Muscle of leg (tissue), 11 donors: ENCODE data around the gene FBXO31. TPM values are rescaled to one million over a fixed set of nuclear protein-coding genes. Genes with fewer than 3 reads are reported as not detected.

Experiments
- DNase-seq: peaks from one replicate; pipeline ENCODE4 v3.0.0; 2013
- H3K27ac ChIP-seq: one replicate; pipeline ENCODE4 v1.5.1; 2013; ENCODE audit warnings: mild to moderate bottlenecking, low read length, control low read depth
- H3K27me3 ChIP-seq: one replicate; pipeline ENCODE4 v1.6.1; 2013; ENCODE audit warnings: low read length; ENCODE audit not compliant: control insufficient read depth, insufficient read depth
- H3K36me3 ChIP-seq: one replicate; pipeline ENCODE4 v1.6.1; 2013; ENCODE audit warnings: low read length; ENCODE audit not compliant: control insufficient read depth, insufficient read depth
- H3K4me1 ChIP-seq: one replicate; pipeline ENCODE4 v1.6.1; 2013; ENCODE audit warnings: low read length; ENCODE audit not compliant: control insufficient read depth, insufficient read depth
- H3K4me3 ChIP-seq: one replicate; pipeline ENCODE4 v1.5.1; 2013; ENCODE audit warnings: low read length, control low read depth
- H3K9me3 ChIP-seq: replicated peaks from 2 replicates; pipeline ENCODE4 v1.6.1; 2013; ENCODE audit warnings: low read depth, low read length; ENCODE audit not compliant: control insufficient read depth
- WGBS: methylation state at CpG from one replicate; pipeline ENCODE4 v1.1.5; 2013; ENCODE audit warnings: missing lambda C conversion rate; ENCODE audit not compliant: insufficient coverage; 5-methylcytosine and 5-hydroxymethylcytosine counted together
- polyA plus RNA-seq, 8 donors: library from polyadenylated mRNA; unstranded; fragments of 120-200 nt; gene quantifications; one replicate each; pipeline versions ENCODE4 v1.2.1 to v1.2.3, GENCODE V29; 2013; ENCODE audit warnings: inconsistent platforms in 1 of 8, low replicate concordance in 1 of 8; ENCODE audit not compliant: insufficient read length in 8 of 8, insufficient read depth in 1 of 8
- total RNA-seq: library from RNA; stranded (reverse); fragments of 120-200 nt; gene quantifications from one replicate; pipeline ENCODE4 v1.2.4, GENCODE V29; 2013

The FBXO31 gene
- total and polyA plus RNA-seq, 9 donors = 19.4 to 32.0 (median 27.0) TPM

DNA sequence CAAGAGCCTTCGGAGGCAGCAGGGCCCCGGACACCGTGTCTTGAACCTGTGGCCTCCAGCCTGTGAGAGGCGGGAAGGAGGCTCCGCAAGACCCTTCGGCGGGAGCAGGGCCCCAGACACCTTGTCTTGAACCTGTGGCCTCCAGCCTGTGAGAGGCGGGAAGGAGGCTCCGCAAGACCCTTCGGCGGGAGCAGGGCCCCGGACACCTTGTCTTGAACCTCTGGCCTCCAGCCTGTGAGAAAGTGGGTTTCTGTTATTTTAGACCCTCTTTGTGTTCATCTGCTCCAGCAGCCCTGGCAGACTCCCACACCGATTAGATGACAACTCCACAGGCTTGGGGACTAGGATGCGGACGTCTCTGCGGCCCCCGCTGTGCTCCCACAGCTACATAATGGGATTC, 30.0 kb downstream of the FBXO31 start:
- H3K4me1 ChIP-seq = peaks cover 10% of the 10 kb centered on the region
- no peaks in the 10 kb centered on the region for H3K27me3 ChIP-seq
- no peak overlapping the region for H3K4me3 ChIP-seq
- H3K27ac ChIP-seq = no peak overlapping the region
- H3K9me3 ChIP-seq = no peaks in the 10 kb centered on the region
- DNase-seq = no peak
- WGBS = 91% methylated on average over 7 of the region's 17 CpGs
- peaks cover 32% of the 10 kb centered on the region for H3K36me3 ChIP-seq

DNA sequence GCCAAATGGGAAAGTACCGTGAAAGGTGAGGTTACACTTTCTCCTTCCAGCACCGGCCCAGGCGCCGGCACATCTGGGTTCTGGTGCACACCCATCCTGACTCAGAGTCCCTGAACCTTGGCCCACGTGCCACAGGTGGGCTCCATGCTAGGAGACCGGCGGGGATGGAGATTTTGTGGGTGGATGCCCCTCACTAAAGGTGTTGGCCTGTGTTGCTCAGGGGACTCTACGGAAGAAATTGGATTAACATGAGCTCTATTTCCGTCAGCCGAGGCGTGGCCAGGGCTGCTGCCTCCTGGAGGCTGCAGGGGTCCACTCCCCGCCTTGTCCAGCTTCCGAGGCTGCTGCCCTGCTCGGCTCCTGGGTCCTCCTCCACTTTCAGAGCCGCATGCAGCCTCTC, 30.8 kb downstream of the FBXO31 start:
- 92% methylated on average over 12 of the region's 15 CpGs for WGBS
- Histone ChIP-seq H3K27ac (no peak overlapping the region), H3K27me3 (no peaks in the 10 kb centered on the region), H3K4me1 (peaks cover 10% of the 10 kb centered on the region), H3K4me3 (no peak overlapping the region), H3K9me3 (no peaks in the 10 kb centered on the region), H3K36me3 (peaks cover 28% of the 10 kb centered on the region)
- DNase-seq = no peak

DNA sequence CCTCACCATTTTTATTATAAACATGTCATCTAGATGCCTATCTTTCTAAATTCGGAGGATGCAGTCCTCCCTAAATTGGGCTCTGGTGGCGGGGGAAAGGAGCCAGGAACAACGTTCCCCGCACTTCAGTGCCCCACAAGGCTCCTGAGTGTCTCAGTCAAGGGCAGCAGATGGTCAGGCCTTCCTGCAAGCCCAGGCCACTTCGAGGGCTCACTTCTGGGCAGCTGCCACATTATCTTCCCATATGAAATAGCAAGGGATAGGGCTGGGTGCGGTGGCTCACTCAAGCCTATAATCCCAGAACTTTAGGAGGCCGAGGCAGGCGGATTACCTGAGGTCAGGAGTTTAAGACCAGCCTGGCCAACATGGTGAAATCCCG, 32.3 kb downstream of the FBXO31 start:
- 59% methylated on average over 5 of the region's 9 CpGs for WGBS
- no peak overlapping the region for H3K4me3 ChIP-seq
- H3K36me3 ChIP-seq = peaks cover 32% of the 10 kb centered on the region
- no peak overlapping the region for H3K27ac ChIP-seq
- H3K27me3 ChIP-seq = no peaks in the 10 kb centered on the region
- peaks cover 10% of the 10 kb centered on the region for H3K4me1 ChIP-seq
- no peaks in the 10 kb centered on the region for H3K9me3 ChIP-seq
- no peak for DNase-seq

DNA sequence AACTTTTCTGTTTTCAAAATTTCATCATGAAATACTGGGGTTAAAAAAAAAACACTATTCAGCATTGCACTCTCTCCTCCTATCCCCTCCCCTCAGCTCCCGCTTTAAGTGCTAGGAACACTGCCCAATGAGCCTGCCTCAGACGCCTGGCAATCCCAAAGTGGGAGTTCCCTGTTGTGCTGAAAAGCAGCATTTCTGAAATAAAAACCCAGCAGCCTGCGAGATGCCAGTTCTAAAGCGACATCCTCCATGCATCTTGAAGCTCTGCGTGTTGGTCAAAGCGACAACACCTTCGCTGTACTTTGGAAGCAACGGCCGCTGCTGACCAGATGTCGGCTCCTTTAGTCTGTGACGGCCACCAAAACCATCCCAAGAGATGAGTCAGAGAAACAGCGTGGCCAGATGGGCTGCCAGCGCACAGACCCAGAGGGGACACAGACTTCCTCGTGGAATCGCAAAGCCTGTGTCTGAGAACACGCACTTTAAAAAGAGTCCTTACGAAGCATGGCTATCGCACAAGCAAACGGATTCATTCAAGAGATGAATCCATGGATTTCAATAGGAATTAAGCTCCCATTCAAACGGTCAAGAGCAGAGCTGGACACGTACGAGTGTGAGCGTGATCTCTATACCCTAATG, 32.8 kb downstream of the FBXO31 start:
- no peak overlapping the region for H3K27ac ChIP-seq
- peak; percentile 75 for DNase-seq
- H3K9me3 ChIP-seq = no peaks in the 10 kb centered on the region
- peaks cover 10% of the 10 kb centered on the region for H3K4me1 ChIP-seq
- WGBS = 42% methylated on average over 18 of the region's 23 CpGs
- H3K36me3 ChIP-seq = peaks cover 37% of the 10 kb centered on the region
- no peaks in the 10 kb centered on the region for H3K27me3 ChIP-seq
- no peak overlapping the region for H3K4me3 ChIP-seq

GRCh38 chr16:87350031-87350430, 33.5 kb downstream of the FBXO31 start:
- H3K4me3 ChIP-seq = no peak overlapping the region
- DNase-seq = no peak
- H3K27ac ChIP-seq = no peak overlapping the region
- no peaks in the 10 kb centered on the region for H3K27me3 ChIP-seq
- 82% methylated on average over 6 of the region's 8 CpGs for WGBS
- H3K9me3 ChIP-seq = no peaks in the 10 kb centered on the region
- H3K4me1 ChIP-seq = peaks cover 10% of the 10 kb centered on the region
- peaks cover 39% of the 10 kb centered on the region for H3K36me3 ChIP-seq

DNA sequence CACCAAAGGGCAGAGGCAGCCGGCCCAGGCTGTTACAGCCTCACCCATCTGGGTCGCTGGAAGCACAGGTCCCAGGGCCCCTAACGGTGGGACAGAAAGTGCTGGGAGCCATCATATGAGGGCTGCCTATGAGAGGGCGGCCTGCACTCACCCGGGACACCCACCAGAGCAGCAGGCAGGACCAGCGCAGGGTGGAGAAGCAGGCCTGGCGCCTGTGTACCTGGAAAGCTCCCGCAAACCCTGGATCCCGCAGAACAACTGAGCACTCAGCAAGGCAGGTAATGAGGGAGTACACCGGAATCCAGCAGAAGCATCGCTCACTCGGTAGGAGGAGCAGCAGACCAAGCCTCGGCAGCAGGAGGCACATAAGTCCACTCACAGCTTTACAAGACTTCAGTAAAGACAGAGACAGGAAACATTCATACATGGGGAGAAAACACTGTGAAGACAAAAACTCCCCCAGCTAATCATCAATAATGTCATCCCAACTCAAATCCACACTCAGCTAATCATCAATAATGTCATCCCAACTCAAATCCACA, 34.9 kb downstream of the FBXO31 start:
- peaks cover 37% of the 10 kb centered on the region for H3K36me3 ChIP-seq

DNA sequence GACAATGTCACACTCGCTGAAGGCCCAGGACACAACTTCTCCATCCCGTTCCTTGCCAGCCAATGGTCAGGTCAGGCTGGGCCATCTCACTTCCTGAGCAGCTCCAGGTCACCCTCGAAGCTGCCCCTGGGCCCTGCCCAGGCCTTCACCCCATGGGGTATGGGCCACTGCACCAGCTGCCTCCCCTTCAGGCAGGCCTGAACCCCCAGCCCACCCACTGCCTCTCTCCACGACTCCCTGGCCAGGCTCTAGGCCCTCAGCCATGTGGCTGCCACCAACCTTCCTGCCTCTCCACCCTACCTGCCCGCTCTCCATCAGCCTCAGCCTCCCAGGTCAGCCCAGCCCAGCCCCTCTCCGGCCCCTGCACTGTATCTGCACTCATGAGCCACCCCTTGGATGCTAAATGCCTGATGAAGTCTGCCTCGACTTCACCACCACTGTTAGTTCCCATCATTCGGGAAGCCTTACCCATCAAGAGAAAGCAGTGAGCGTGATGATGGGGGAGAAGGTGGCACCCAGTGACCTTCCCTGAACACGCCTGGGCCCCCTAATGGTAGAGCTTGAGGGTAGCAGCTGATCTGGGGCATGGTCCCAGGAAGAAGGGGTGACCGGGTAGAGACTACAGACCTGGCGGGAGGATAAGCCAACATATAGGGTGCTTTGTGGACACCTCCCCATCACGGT, 35.5 kb downstream of the FBXO31 start:
- Histone ChIP-seq H3K27ac (no peak overlapping the region), H3K27me3 (no peaks in the 10 kb centered on the region), H3K4me3 (no peak overlapping the region), H3K36me3 (peaks cover 38% of the 10 kb centered on the region), H3K9me3 (no peaks in the 10 kb centered on the region), H3K4me1 (peaks cover 13% of the 10 kb centered on the region)
- WGBS = 85% methylated on average over 10 of the region's 13 CpGs
- no peak for DNase-seq

More for the DNA sequence above, 34.9 kb downstream of the FBXO31 start:
- Histone ChIP-seq H3K9me3 (no peaks in the 10 kb centered on the region), H3K27ac (no peak overlapping the region), H3K27me3 (no peaks in the 10 kb centered on the region), H3K4me1 (peaks cover 13% of the 10 kb centered on the region), H3K4me3 (no peak overlapping the region)
- DNase-seq = no peak
- 82% methylated on average over 13 of the region's 13 CpGs for WGBS

GRCh38 chr16:87346517-87347060, 37.0 kb downstream of the FBXO31 start:
- no peak for DNase-seq
- Histone ChIP-seq H3K9me3 (no peaks in the 10 kb centered on the region), H3K27ac (no peak overlapping the region), H3K4me3 (no peak overlapping the region), H3K27me3 (no peaks in the 10 kb centered on the region), H3K4me1 (peaks cover 13% of the 10 kb centered on the region), H3K36me3 (peaks cover 49% of the 10 kb centered on the region)
- WGBS = 92% methylated on average over 20 of the region's 21 CpGs

DNA sequence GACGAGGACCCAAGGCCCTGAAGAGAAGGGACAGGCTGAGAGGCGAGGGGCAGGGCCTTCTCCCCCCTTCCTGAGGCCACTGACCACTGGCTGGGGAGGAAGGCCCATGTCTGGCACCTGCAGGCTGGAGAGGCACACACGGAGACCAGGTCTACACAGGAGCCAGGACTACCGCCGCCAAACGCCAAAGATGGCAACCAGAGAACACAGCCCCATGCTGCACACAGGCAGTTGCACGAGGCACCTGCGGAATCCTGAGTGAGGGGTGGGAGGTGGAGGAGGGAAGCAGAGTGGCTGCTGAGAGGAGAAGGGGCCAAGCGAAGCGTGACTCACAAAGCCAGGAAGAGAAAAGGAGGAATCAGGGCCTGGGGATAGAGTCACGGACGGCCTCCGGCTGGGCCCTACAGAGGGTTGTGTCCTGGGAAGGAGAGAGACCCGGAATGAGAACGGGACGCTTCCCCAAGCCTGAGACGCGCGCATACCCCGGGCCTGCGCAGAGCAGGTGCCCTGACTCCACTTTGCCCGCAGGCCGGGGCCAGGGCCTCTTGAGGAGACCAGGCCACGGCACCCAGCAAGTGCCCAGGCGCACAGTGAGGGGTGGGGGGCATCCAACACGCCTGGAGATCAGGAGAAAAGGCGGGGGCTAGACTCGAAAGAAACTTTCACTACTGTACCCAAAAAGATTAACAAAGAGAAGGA, 37.7 kb downstream of the FBXO31 start:
- Histone ChIP-seq H3K4me3 (no peak overlapping the region), H3K27ac (no peak overlapping the region), H3K4me1 (peaks cover 7% of the 10 kb centered on the region), H3K9me3 (no peaks in the 10 kb centered on the region), H3K36me3 (peaks cover 50% of the 10 kb centered on the region), H3K27me3 (no peaks in the 10 kb centered on the region)
- DNase-seq = no peak
- WGBS = 89% methylated on average over 21 of the region's 28 CpGs
